ENCODE results near the gene NTM.

GRCh38 chr11:132185726-132186592 lies 815.5 kb downstream of the NTM start:
- TF ChIP-seq CTCF (optimal IDR thresholded peaks at IDR 0.05 in 1 of 3, IDR thresholded peaks at IDR 0.05 in 1 of 3, conservative IDR thresholded peaks at IDR 0.05 in 1 of 3; ENCODE audit: extremely low read depth in 1 of 3, insufficient read depth in 2 of 3, low read length in 3 of 3) (no peak), EZH2 (IDR thresholded peaks at IDR 0.05; ENCODE audit: low read length) (no peak)
